ENCODE data around the gene PTCH1.

Gene PTCH1

DNA sequence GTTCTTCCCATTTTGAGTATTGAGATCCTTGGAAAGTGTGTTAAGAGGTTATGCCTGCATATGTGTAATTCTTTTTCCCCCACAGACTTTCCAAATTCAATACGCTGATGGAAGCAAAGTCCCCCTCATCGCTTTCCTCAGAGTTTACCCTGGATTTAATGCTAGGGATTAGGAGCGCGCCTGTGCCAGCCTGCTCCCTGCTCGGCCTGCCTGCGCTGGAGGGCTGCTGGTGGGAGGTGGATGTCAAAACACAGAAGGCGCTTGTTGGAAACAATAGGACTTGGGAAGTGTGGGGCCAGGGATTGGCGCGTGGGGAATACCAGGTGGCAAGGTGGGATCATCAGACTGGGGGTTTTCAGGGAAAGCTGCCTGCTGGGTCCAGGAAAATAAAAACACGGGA, 39.8 kb upstream of the PTCH1 start:
- no peak overlapping the region for H3K27ac ChIP-seq (ENCODE audit: extremely low read depth, low read depth, low read length)
- TF ChIP-seq ZNF280D (tag by site-specific recombination; IDR thresholded peaks at IDR 0.05) (no peak), ZNF677 (tag by site-specific recombination; IDR thresholded peaks at IDR 0.05) (no peak), ZNF510 (tag by site-specific recombination; IDR thresholded peaks at IDR 0.05; ENCODE audit: insufficient replicate concordance) (no peak), ZNF140 (tag by site-specific recombination; IDR thresholded peaks at IDR 0.05) (no peak), ZNF623 (tag by site-specific recombination; IDR thresholded peaks at IDR 0.05) (no peak), ZNF37A (tag by site-specific recombination; IDR thresholded peaks at IDR 0.05) (no peak)
- TF ChIP-seq, protein P1, sequence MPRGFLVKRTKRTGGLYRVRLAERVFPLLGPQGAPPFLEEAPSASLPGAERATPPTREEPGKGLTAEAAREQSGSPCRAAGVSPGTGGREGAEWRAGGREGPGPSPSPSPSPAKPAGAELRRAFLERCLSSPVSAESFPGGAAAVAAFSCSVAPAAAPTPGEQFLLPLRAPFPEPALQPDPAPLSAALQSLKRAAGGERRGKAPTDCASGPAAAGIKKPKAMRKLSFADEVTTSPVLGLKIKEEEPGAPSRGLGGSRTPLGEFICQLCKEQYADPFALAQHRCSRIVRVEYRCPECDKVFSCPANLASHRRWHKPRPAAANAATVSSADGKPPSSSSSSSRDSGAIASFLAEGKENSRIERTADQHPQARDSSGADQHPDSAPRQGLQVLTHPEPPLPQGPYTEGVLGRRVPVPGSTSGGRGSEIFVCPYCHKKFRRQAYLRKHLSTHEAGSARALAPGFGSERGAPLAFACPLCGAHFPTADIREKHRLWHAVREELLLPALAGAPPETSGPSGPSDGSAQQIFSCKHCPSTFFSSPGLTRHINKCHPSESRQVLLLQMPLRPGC (tag by site-specific recombination; IDR thresholded peaks at IDR 0.05), result no peak
- H3K4me3 ChIP-seq (ENCODE audit: low read depth, low read length), result no peak overlapping the region
- ChIA-PET POLR2A (no interaction called here), CTCF (interaction anchor here (0.6 kb wide), 2 partner anchors 59 to 727 kb away, joined by 3 to 4 read pairs; no protein-coding TSS in a partner anchor)
- no peaks in the 10 kb centered on the region for H3K9me3 ChIP-seq (ENCODE audit: control insufficient read depth, insufficient read depth, low read depth, low read length)
- H3K4me1 ChIP-seq (ENCODE audit: control insufficient read depth, insufficient read depth, low read length), result no peaks in the 10 kb centered on the region
- H3K36me3 ChIP-seq (ENCODE audit: control insufficient read depth in 2 of 2, insufficient read depth in 1 of 2, low read length in 2 of 2), result no peaks in the 10 kb centered on the region

DNA sequence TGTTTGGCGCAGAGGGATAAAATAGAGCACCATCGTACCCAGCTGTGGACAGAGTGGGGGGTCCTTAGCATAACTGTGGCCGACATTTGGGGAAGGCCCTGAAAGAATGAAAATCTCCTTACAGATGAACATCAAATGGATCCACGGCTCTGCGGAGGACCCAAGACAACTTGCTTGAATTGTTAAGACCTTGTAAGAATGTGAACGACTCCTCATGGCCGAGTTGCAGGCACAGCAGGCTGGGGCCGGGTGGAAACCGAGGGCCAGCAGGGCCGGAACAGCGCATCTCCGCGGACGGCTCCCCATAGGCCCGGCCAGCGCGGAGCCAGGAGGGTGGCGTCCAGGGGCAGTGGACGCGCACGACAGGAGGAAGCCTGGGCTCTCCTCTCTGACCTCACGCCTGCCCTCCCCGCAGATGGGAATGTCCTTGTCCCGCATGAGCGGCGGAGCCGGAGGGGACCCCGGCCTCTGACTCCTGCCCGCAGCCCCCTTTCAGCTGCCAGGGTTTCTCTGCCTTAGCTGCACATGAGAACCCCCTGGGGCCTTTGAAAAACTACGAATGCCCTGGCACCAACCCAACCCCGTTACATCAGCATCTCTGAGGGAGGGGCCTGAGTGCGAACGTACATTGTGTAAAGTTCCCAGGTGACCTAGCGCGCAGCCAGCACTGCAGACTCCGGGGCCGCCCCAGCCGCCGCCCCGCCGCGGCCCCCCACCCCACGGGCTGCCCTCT, 36.2 kb upstream of the PTCH1 start:
- CTCF ChIA-PET, result no interaction called here
- H3K36me3 ChIP-seq (ENCODE audit: control insufficient read depth in 2 of 2, insufficient read depth in 1 of 2, low read length in 2 of 2), result no peaks in the 10 kb centered on the region

More for the DNA sequence above, 36.2 kb upstream of the PTCH1 start:
- Histone ChIP-seq H3K27ac (ENCODE audit: extremely low read depth, low read depth, low read length) (no peak overlapping the region), H3K9me3 (ENCODE audit: control insufficient read depth, insufficient read depth, low read depth, low read length) (no peaks in the 10 kb centered on the region), H3K4me3 (ENCODE audit: low read depth, low read length) (no peak overlapping the region), H3K4me1 (ENCODE audit: control insufficient read depth, insufficient read depth, low read length) (no peaks in the 10 kb centered on the region)
- POLR2A ChIA-PET, result no interaction called here
- no peak for TF ChIP-seq ZNF792 (tag by site-specific recombination; IDR thresholded peaks at IDR 0.05)
- TF ChIP-seq REPIN1 (tag by site-specific recombination; IDR thresholded peaks at IDR 0.05; ENCODE audit: low read depth), result no peak
- TF ChIP-seq HIC1 (tag by site-specific recombination; IDR thresholded peaks at IDR 0.05), result no peak
- no peak for TF ChIP-seq ZNF664 (tag by site-specific recombination; IDR thresholded peaks at IDR 0.05)
- TF ChIP-seq, protein P2, sequence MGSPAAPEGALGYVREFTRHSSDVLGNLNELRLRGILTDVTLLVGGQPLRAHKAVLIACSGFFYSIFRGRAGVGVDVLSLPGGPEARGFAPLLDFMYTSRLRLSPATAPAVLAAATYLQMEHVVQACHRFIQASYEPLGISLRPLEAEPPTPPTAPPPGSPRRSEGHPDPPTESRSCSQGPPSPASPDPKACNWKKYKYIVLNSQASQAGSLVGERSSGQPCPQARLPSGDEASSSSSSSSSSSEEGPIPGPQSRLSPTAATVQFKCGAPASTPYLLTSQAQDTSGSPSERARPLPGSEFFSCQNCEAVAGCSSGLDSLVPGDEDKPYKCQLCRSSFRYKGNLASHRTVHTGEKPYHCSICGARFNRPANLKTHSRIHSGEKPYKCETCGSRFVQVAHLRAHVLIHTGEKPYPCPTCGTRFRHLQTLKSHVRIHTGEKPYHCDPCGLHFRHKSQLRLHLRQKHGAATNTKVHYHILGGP (tag by site-specific recombination; IDR thresholded peaks at IDR 0.05), result no peak
- TF ChIP-seq ZNF777 (tag by site-specific recombination; IDR thresholded peaks at IDR 0.05; ENCODE audit: borderline replicate concordance), result no peak
- TF ChIP-seq ZNF16 (tag by site-specific recombination; IDR thresholded peaks at IDR 0.05; ENCODE audit: low read depth), result no peak
- no peak for TF ChIP-seq ZNF555 (tag by site-specific recombination; conservative IDR thresholded peaks at IDR 0.05)
- TF ChIP-seq ZNF140 (tag by site-specific recombination; IDR thresholded peaks at IDR 0.05), result no peak
- no peak for TF ChIP-seq ZSCAN30 (tag by site-specific recombination; IDR thresholded peaks at IDR 0.05)
- TF ChIP-seq, protein P3, sequence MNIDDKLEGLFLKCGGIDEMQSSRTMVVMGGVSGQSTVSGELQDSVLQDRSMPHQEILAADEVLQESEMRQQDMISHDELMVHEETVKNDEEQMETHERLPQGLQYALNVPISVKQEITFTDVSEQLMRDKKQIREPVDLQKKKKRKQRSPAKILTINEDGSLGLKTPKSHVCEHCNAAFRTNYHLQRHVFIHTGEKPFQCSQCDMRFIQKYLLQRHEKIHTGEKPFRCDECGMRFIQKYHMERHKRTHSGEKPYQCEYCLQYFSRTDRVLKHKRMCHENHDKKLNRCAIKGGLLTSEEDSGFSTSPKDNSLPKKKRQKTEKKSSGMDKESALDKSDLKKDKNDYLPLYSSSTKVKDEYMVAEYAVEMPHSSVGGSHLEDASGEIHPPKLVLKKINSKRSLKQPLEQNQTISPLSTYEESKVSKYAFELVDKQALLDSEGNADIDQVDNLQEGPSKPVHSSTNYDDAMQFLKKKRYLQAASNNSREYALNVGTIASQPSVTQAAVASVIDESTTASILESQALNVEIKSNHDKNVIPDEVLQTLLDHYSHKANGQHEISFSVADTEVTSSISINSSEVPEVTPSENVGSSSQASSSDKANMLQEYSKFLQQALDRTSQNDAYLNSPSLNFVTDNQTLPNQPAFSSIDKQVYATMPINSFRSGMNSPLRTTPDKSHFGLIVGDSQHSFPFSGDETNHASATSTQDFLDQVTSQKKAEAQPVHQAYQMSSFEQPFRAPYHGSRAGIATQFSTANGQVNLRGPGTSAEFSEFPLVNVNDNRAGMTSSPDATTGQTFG (tag by site-specific recombination; IDR thresholded peaks at IDR 0.05; ENCODE audit: borderline replicate concordance), result no peak
- no peak for TF ChIP-seq MZF1 (tag by site-specific recombination; IDR thresholded peaks at IDR 0.05; ENCODE audit: borderline replicate concordance)
- TF ChIP-seq KLF8 (tag by site-specific recombination; IDR thresholded peaks at IDR 0.05), result no peak
- TF ChIP-seq, protein P4, sequence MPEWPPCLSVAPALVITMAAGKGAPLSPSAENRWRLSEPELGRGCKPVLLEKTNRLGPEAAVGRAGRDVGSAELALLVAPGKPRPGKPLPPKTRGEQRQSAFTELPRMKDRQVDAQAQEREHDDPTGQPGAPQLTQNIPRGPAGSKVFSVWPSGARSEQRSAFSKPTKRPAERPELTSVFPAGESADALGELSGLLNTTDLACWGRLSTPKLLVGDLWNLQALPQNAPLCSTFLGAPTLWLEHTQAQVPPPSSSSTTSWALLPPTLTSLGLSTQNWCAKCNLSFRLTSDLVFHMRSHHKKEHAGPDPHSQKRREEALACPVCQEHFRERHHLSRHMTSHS (tag by site-specific recombination; IDR thresholded peaks at IDR 0.05), result no peak

Data from HEK293 (cell line).